ENCODE data around the gene CPA1. TPM values are rescaled to one million over a fixed set of nuclear protein-coding genes. Genes with fewer than 3 reads are reported as not detected.
A peak's percentile ranks its signal among the peaks of the same experiment; 100 is the strongest.

CPA1 gene
- polyA plus RNA-seq, 1 experiment = 0.10 TPM

GRCh38 chr7:130430841-130431666 lies 50.8 kb downstream of the CPA1 start:
- no peak for TF ChIP-seq CTCF (IDR thresholded peaks at IDR 0.05; ENCODE audit: insufficient read depth, low read depth, low read length)
- CTCF ChIA-PET = interaction anchor here (0.9 to 1.1 kb wide), 4 partner anchors 10 to 360 kb away, joined by 3 read pairs; partner anchors contain the start of gene CEP41
- POLR2A ChIA-PET = no interaction called here
- peak overlapping the region; percentile 14 for H3K4me3 ChIP-seq (ENCODE audit: low read depth, low read length)
- no peaks in the 10 kb centered on the region for H3K27me3 ChIP-seq (ENCODE audit: control insufficient read depth, insufficient read depth, low read length)
- H3K36me3 ChIP-seq (ENCODE audit: control insufficient read depth, insufficient read depth, low read length) = no peaks in the 10 kb centered on the region
- peak; percentile 76 for DNase-seq (ENCODE audit: low read depth)

GRCh38 chr7:130432886-130433285 lies 52.6 kb downstream of the CPA1 start:
- Histone ChIP-seq H3K4me3 (ENCODE audit: low read depth, low read length) (no peak overlapping the region), H3K36me3 (ENCODE audit: control insufficient read depth, insufficient read depth, low read length) (no peaks in the 10 kb centered on the region), H3K27me3 (ENCODE audit: control insufficient read depth, insufficient read depth, low read length) (no peaks in the 10 kb centered on the region)
- no peak for DNase-seq (ENCODE audit: low read depth)
- CTCF ChIA-PET = interaction anchor here (1.0 kb wide), 1 partner anchor 36 kb away, joined by 3 read pairs; no protein-coding TSS in a partner anchor
- POLR2A ChIA-PET = no interaction called here
- TF ChIP-seq CTCF (IDR thresholded peaks at IDR 0.05; ENCODE audit: insufficient read depth, low read depth, low read length) = no peak

- no peak for DNase-seq (ENCODE audit: low read depth)
- Histone ChIP-seq H3K36me3 (ENCODE audit: control insufficient read depth, insufficient read depth, low read length) (no peaks in the 10 kb centered on the region), H3K4me3 (ENCODE audit: low read depth, low read length) (no peak overlapping the region), H3K27me3 (ENCODE audit: control insufficient read depth, insufficient read depth, low read length) (no peaks in the 10 kb centered on the region)
- POLR2A ChIA-PET = no interaction called here
- CTCF ChIA-PET = interaction anchor here (1.0 kb wide), 1 partner anchor 37 kb away, joined by 3 read pairs; no protein-coding TSS in a partner anchor
- no peak for TF ChIP-seq CTCF (IDR thresholded peaks at IDR 0.05; ENCODE audit: insufficient read depth, low read depth, low read length)
Measured at GRCh38 chr7:130433301-130433700, 53.0 kb downstream of the CPA1 start.

- no peak overlapping the region for H3K4me3 ChIP-seq (ENCODE audit: low read depth, low read length)
- H3K36me3 ChIP-seq (ENCODE audit: control insufficient read depth, insufficient read depth, low read length) = no peaks in the 10 kb centered on the region
- ChIA-PET POLR2A (no interaction called here), CTCF (no interaction called here)
- no peak for DNase-seq (ENCODE audit: low read depth)
- H3K27me3 ChIP-seq (ENCODE audit: control insufficient read depth, insufficient read depth, low read length) = no peaks in the 10 kb centered on the region
- no peak for TF ChIP-seq CTCF (IDR thresholded peaks at IDR 0.05; ENCODE audit: insufficient read depth, low read depth, low read length)
Measured at GRCh38 chr7:130435311-130435854, 55.1 kb downstream of the CPA1 start.

GRCh38 chr7:130436253-130436652 lies 56.0 kb downstream of the CPA1 start:
- TF ChIP-seq CTCF (IDR thresholded peaks at IDR 0.05; ENCODE audit: insufficient read depth, low read depth, low read length) = no peak
- H3K27me3 ChIP-seq (ENCODE audit: control insufficient read depth, insufficient read depth, low read length) = no peaks in the 10 kb centered on the region
- ChIA-PET CTCF (no interaction called here), POLR2A (no interaction called here)
- H3K4me3 ChIP-seq (ENCODE audit: low read depth, low read length) = no peak overlapping the region
- H3K36me3 ChIP-seq (ENCODE audit: control insufficient read depth, insufficient read depth, low read length) = no peaks in the 10 kb centered on the region
- DNase-seq (ENCODE audit: low read depth) = no peak

Other genes starting within 250 kb of the CPA1 start
- 15.5 and 19.2 TPM in 2 replicates for gene TMEM209, start 175.1 kb upstream of the CPA1 start, polyA plus RNA-seq (2011; rRNA removed)
- gene SSMEM1, start 172.6 kb upstream of the CPA1 start, polyA plus RNA-seq (2011; rRNA removed) = 0.06 TPM in 1 of 2 replicates, not detected in the other
- gene CPA2, start 113.6 kb upstream of the CPA1 start, polyA plus RNA-seq (2011; rRNA removed) = not detected in 2 replicates
- gene CPA4, start 87.3 kb upstream of the CPA1 start, polyA plus RNA-seq (2011; rRNA removed) = 52.5 and 54.9 TPM in 2 replicates
- 0.06 and 0.15 TPM in 2 replicates for gene CPA5, start 35.7 kb upstream of the CPA1 start, polyA plus RNA-seq (2011; rRNA removed)
- gene CEP41, start 60.5 kb downstream of the CPA1 start, polyA plus RNA-seq (2011; rRNA removed) = 24.2 and 24.5 TPM in 2 replicates
- gene MEST, start 111.6 kb downstream of the CPA1 start, polyA plus RNA-seq (2011; rRNA removed) = 122 and 133 TPM in 2 replicates

All from BJ (cell line).